ENCODE data around the gene ZNF507.

Gene ZNF507

DNA sequence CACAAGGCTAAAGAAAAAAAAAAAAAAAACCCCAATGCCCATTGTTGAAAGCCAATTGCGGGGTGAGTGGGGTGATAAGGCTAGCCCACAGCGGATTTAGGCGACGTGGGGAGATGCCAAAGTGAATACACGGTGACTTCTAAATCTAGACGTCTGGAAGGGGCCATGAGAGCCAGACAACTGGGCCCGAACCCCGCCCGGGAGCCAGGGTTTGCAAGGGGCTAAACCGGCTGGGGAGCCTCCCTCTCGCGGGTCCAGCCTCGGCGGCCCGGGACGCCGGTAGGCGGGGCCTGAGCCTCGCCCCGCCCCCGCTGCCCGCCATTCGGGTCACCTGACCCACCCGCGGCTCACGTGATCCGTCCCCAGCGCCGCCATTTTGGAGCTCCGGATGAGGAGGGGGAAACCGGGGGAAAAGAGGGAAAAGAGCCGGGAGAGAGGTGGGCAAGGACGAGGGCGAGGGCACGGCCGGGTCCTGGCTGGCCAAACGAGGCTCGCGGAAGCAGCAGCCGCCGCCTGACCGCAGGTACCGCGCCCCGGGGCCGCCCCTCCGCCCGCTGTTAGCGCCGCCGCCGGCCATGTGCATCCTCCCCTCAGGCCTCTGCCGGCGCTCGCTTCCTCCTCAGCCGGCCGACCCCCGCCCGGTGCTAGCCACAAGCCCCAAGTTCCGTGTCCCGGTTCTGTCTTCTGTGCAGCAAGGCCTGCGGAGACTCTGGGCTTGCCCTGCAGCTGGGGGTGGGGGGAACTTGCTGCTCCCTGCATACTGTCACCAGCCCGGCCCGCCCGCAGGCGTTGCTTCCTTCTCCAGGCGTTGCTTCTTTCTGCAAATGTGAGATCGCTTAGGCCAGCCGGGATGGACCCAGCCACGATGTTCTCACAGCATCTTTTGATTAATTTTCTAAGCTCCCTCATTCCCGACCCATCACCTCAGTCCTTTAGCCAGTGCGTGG, at the start of gene ZNF507:
Gene ZNF507, plus strand, starts transcription at position 350 of the 947 bp plus-strand sequence. CDS start 7,221 bp downstream, outside the sequence.
- peak within 1 kb of the TSS; percentile 78 for H3K27ac ChIP-seq (ENCODE audit: low read depth, low read length)
- peaks cover 13% of the 10 kb centered on the region for H3K4me1 ChIP-seq (ENCODE audit: control insufficient read depth, insufficient read depth, low read length)
- H3K27me3 ChIP-seq (ENCODE audit: control insufficient read depth, insufficient read depth, low read length) = no peaks in the 10 kb centered on the region
- peak within 1 kb of the TSS; percentile 62 for H3K4me3 ChIP-seq (ENCODE audit: low read length)
- H3K9ac ChIP-seq (ENCODE audit: low read length) = peak within 1 kb of the TSS; percentile 58
- H3K36me3 ChIP-seq (ENCODE audit: control insufficient read depth, insufficient read depth, low read length) = peaks cover 7% of the 10 kb centered on the region

DNA sequence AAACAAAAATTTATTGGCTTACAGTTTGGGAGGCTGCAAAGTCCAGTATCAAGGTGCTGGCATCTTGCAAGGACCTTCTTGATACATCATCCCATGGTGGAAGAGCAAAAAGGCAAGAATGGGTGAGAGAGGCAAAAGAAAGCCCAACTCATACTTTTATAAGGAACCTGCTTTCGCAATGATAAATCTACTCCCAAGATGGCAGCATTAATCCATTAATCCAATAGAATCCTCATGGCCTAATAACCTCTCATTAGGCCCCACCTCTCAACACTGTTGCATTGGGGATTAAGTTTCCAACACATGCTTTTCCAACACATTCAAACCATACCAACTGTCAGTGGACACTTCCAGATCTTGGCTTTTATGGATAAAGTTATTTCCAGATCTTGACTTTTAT, 48.7 kb upstream of the ZNF507 start:
- Histone ChIP-seq H3K27ac (ENCODE audit: low read depth, low read length) (no peak overlapping the region), H3K27me3 (ENCODE audit: control insufficient read depth, insufficient read depth, low read length) (no peaks in the 10 kb centered on the region), H3K36me3 (ENCODE audit: control insufficient read depth, insufficient read depth, low read length) (no peaks in the 10 kb centered on the region), H3K4me3 (ENCODE audit: low read length) (no peak overlapping the region), H3K9ac (ENCODE audit: low read length) (no peak overlapping the region), H3K4me1 (ENCODE audit: control insufficient read depth, insufficient read depth, low read length) (no peaks in the 10 kb centered on the region)

DNA sequence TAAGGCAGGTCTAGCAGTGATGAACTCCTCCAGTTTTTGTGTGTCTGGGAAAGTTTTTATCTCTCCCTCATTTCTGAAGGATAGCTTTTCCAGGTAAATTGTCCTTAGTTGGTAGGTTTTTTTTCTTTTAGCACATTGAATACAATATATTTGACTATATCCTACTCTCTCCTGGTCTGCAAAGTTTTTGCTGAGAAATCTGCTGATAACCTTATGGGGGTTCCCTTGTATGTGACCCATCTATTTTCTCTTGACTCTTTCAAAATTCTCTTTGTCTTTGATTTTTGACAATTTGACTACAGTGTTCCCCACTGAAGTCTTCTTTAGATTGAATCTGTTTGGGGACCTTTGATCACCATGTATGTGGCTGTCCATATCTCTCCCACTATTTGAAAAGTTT, 42.6 kb upstream of the ZNF507 start:
- H3K4me1 ChIP-seq (ENCODE audit: control insufficient read depth, insufficient read depth, low read length) = no peaks in the 10 kb centered on the region
- H3K27me3 ChIP-seq (ENCODE audit: control insufficient read depth, insufficient read depth, low read length) = no peaks in the 10 kb centered on the region
- H3K9ac ChIP-seq (ENCODE audit: low read length) = no peak overlapping the region

DNA sequence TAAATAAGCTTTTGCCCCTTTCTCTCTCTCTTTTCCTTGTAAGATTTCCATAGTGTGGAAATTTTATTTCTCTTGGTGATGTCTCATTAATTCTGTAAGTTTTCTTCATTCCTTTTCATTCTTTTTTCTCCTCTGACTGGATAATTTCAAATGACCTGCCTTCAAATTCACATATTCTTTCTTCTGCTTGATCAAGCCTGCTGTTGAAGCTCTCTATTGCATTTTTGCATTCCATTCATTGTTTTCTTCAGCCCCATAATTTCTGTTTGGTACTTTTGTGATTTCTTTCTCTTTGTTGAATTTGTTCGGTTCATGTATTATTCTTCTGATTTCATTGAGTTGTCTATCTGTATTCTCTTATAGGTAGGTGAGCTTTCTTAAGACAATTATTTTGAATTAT, 42.2 kb upstream of the ZNF507 start:
- Histone ChIP-seq H3K27ac (ENCODE audit: low read depth, low read length) (no peak overlapping the region), H3K36me3 (ENCODE audit: control insufficient read depth, insufficient read depth, low read length) (no peaks in the 10 kb centered on the region), H3K4me3 (ENCODE audit: low read length) (no peak overlapping the region), H3K4me1 (ENCODE audit: control insufficient read depth, insufficient read depth, low read length) (no peaks in the 10 kb centered on the region), H3K27me3 (ENCODE audit: control insufficient read depth, insufficient read depth, low read length) (no peaks in the 10 kb centered on the region), H3K9ac (ENCODE audit: low read length) (no peak overlapping the region)

More for the DNA sequence above, 42.6 kb upstream of the ZNF507 start:
- Histone ChIP-seq H3K27ac (ENCODE audit: low read depth, low read length) (no peak overlapping the region), H3K36me3 (ENCODE audit: control insufficient read depth, insufficient read depth, low read length) (no peaks in the 10 kb centered on the region), H3K4me3 (ENCODE audit: low read length) (no peak overlapping the region)

DNA sequence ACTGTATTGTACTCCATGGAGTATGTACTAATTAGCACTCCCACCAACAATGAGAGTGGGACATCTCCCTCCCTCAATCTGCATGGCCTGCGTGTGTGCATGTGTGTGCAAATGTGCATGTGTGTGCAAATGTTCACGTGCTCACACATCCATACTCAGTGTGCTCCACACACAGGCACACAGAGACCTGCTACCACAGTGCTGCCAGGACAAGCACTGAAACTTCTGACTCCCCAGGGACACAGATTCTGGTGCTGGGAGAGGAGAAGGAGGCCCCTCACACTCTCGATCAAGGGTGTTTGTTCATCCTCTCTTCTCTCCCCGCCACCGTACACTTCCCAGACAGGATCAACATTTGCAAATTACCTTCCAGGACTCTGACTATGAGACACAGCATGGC, 37.8 kb upstream of the ZNF507 start:
- Histone ChIP-seq H3K27me3 (ENCODE audit: control insufficient read depth, insufficient read depth, low read length) (no peaks in the 10 kb centered on the region), H3K27ac (ENCODE audit: low read depth, low read length) (no peak overlapping the region), H3K36me3 (ENCODE audit: control insufficient read depth, insufficient read depth, low read length) (no peaks in the 10 kb centered on the region), H3K4me3 (ENCODE audit: low read length) (no peak overlapping the region), H3K9ac (ENCODE audit: low read length) (no peak overlapping the region), H3K4me1 (ENCODE audit: control insufficient read depth, insufficient read depth, low read length) (no peaks in the 10 kb centered on the region)

DNA sequence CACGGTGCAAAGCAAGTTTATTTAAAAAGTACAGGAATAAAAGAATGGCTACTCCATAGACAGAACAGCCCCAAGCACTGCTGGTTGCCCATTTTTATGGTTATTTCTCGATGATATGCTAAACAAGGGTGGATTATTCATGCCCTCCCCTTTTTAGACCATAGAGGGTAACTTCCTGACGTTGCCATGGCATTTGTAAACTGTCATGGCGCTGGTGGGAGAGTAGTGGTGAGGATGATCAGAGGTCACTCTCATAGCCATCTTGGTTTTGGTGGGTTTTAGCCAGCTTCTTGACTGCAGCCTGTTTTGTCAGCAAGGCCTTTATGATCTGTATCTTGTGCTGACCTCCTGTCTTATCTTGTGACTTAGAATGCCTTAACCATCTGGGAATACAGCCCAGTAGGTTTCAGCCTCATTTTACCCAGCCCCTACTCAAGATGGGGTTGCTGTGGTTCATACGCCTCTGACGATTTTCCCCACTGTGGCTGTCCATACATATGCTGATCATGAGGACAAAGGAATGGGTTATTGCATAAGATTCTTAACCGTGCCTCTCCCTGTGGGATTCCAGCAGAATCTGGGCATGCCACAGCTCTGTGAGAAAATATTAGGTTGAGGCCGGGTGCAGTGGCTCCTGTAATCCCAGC, 36.9 kb upstream of the ZNF507 start:
- Histone ChIP-seq H3K27me3 (ENCODE audit: control insufficient read depth, insufficient read depth, low read length) (no peaks in the 10 kb centered on the region), H3K9ac (ENCODE audit: low read length) (no peak overlapping the region), H3K4me1 (ENCODE audit: control insufficient read depth, insufficient read depth, low read length) (no peaks in the 10 kb centered on the region), H3K4me3 (ENCODE audit: low read length) (no peak overlapping the region), H3K27ac (ENCODE audit: low read depth, low read length) (no peak overlapping the region), H3K36me3 (ENCODE audit: control insufficient read depth, insufficient read depth, low read length) (no peaks in the 10 kb centered on the region)

DNA sequence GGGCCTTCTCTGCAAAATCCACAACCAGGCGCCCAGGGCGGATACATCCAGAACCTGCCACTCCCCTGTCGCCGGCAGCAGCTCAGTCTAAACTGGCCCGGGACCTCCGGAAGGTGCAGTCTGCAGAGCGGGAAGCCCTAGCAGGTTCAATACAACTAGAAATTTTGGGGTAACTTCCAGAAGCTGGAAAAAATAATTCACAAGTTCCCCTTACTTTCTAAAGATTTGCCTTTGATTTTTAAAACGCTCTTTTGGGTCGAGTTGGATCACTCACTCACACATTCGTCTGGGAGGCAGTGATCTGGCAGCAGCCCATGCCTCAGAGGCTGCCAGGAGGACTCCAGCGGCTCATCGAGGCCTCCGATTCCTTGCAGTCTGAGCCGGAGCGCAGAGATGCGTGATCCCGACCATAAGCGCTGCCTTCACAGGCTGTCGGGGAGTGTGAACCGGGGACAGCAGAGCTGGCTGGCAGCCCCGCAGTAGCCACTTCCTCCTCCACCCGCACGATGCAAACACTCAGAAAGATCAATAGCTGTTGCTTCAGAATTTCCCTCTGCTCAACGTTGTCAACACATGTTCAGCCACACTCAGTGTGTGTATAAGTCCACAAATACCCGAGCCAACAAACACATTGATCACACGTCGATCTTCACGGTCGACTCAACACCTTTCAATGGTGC, 35.6 kb upstream of the ZNF507 start:
- Histone ChIP-seq H3K36me3 (ENCODE audit: control insufficient read depth, insufficient read depth, low read length) (no peaks in the 10 kb centered on the region), H3K4me3 (ENCODE audit: low read length) (no peak overlapping the region), H3K27ac (ENCODE audit: low read depth, low read length) (no peak overlapping the region), H3K27me3 (ENCODE audit: control insufficient read depth, insufficient read depth, low read length) (no peaks in the 10 kb centered on the region), H3K9ac (ENCODE audit: low read length) (no peak overlapping the region), H3K4me1 (ENCODE audit: control insufficient read depth, insufficient read depth, low read length) (no peaks in the 10 kb centered on the region)

DNA sequence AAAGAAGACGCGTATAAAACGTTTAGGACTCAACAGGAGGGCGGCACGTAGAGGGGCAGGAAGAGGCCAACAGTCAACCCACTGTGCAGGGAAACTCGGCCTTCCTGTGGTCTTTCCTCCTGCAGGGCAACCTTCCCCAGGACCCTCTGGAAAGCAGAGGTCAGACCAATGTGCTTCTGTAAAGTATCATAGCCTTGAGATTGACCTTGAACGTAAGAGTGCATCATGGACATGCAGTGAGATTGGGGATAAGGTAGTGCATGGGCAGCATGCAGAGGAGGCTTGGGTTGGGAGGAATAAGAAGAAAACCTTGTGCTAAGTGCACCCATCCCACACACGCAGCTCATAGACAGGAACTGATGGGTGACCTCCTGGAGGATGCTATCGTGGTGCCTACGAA, 34.0 kb upstream of the ZNF507 start:
- H3K27ac ChIP-seq (ENCODE audit: low read depth, low read length) = no peak overlapping the region
- no peaks in the 10 kb centered on the region for H3K36me3 ChIP-seq (ENCODE audit: control insufficient read depth, insufficient read depth, low read length)
- no peaks in the 10 kb centered on the region for H3K27me3 ChIP-seq (ENCODE audit: control insufficient read depth, insufficient read depth, low read length)
- H3K4me1 ChIP-seq (ENCODE audit: control insufficient read depth, insufficient read depth, low read length) = no peaks in the 10 kb centered on the region
- no peak overlapping the region for H3K4me3 ChIP-seq (ENCODE audit: low read length)
- no peak overlapping the region for H3K9ac ChIP-seq (ENCODE audit: low read length)

DNA sequence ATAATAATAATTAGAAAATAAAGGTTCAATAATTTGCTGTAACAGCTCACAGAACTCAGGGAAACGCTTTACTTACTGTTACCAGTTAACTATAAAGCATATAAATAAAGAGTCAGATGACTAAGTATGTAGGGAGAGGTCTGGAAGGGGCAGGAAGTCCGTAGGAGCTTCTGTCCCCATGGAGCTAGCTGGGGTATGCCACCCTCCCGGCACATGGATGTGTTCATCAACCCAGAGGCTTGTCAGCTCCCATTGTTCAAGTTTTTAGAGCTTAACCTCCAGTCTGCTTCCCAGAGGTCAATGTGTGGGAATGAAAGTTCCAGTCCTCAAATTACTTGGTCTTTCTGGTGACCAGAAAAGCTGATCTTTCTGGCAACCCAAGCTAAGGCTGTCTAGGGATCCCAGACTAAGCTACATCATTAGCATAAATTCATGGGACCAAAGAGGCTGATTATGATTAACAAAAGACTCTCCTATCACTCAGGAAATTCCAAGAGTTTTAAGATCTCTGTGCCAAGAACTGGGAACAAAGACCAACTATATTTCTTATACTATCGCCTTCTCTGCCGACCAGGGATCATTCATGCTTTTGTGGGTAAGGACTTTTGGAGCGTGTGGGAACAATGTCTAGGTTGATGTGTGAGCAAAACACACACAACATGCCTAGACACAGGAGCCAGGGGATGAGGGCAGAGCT, 31.7 kb upstream of the ZNF507 start:
- H3K4me1 ChIP-seq (ENCODE audit: control insufficient read depth, insufficient read depth, low read length) = no peaks in the 10 kb centered on the region
- no peak overlapping the region for H3K9ac ChIP-seq (ENCODE audit: low read length)
- no peaks in the 10 kb centered on the region for H3K36me3 ChIP-seq (ENCODE audit: control insufficient read depth, insufficient read depth, low read length)
- no peaks in the 10 kb centered on the region for H3K27me3 ChIP-seq (ENCODE audit: control insufficient read depth, insufficient read depth, low read length)
- H3K4me3 ChIP-seq (ENCODE audit: low read length) = no peak overlapping the region
- no peak overlapping the region for H3K27ac ChIP-seq (ENCODE audit: low read depth, low read length)

DNA sequence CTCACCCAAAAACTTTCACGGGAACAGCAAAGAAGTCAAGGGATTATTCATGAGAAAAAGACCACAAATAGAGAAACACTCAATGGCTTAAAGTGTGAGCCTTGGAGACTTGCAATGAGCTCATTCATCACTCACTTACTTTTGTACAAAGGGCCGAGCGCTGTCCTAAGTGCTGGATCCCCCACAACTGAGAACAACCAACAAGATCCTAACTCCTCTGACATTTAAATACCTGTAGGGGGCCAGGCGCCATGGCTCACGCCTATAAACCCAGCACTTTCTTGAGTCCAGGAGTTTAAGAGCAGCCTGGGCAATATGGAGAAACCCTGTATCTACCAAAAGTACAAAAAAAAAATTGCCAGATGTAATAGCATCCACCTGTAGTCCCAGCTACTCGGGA, 29.4 kb upstream of the ZNF507 start:
- Histone ChIP-seq H3K36me3 (ENCODE audit: control insufficient read depth, insufficient read depth, low read length) (no peaks in the 10 kb centered on the region), H3K4me3 (ENCODE audit: low read length) (no peak overlapping the region), H3K4me1 (ENCODE audit: control insufficient read depth, insufficient read depth, low read length) (no peaks in the 10 kb centered on the region), H3K27me3 (ENCODE audit: control insufficient read depth, insufficient read depth, low read length) (no peaks in the 10 kb centered on the region), H3K9ac (ENCODE audit: low read length) (no peak overlapping the region), H3K27ac (ENCODE audit: low read depth, low read length) (no peak overlapping the region)

DNA sequence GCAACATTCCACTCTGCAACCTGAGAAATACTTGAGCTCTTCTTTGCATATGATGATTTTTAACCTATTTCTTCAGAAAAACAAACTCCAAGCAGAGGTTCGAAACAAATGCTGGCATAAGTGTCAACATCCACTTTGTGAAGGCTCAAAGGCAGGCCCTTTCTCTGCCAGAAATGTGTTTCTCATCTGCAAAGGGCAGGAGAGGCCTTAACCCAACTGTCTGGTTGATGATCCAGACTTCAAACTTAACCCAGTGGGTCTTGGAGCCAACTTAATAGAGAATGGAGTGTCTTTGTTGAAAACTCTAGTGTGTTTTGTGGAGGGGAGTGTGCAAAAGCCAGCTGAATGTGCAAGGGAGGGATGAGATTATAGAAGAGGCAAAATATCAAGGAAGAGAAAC, 28.3 kb upstream of the ZNF507 start:
- no peak overlapping the region for H3K27ac ChIP-seq (ENCODE audit: low read depth, low read length)
- no peaks in the 10 kb centered on the region for H3K36me3 ChIP-seq (ENCODE audit: control insufficient read depth, insufficient read depth, low read length)
- H3K4me1 ChIP-seq (ENCODE audit: control insufficient read depth, insufficient read depth, low read length) = no peaks in the 10 kb centered on the region
- H3K4me3 ChIP-seq (ENCODE audit: low read length) = no peak overlapping the region
- no peaks in the 10 kb centered on the region for H3K27me3 ChIP-seq (ENCODE audit: control insufficient read depth, insufficient read depth, low read length)
- no peak overlapping the region for H3K9ac ChIP-seq (ENCODE audit: low read length)
